CD4-positive, CD25-positive, alpha-beta regulatory T cell (primary cell): ENCODE measurements around the gene NR5A2. TPM values are rescaled to one million over a fixed set of nuclear protein-coding genes. Genes with fewer than 3 reads are reported as not detected.

Source experiments
- ATAC-seq, 2 donors: fragments of 150-1000 bp; cut with Tn5 transposase; one replicate each; pipeline ENCODE4 v1.10.0; 2021; ENCODE audit warnings: low read depth in 2 of 2, moderate number of reproducible peaks in 2 of 2, moderate library complexity in 1 of 2
- DNase-seq, 3 donors: peaks; one replicate each; pipeline versions ENCODE4 v3.0.0 to v3.0.0-alpha.2; 2012 to 2022; ENCODE audit warnings: mixed read lengths in 1 of 3
- H3K27ac ChIP-seq: one replicate; pipeline ENCODE4 v1.7.0; 2013; ENCODE audit warnings: mild to moderate bottlenecking, low read length; ENCODE audit not compliant: insufficient read depth, poor library complexity, severe bottlenecking
- H3K27me3 ChIP-seq: one replicate; pipeline ENCODE4 v1.7.0; 2013; ENCODE audit warnings: low read length; ENCODE audit not compliant: control insufficient read depth, insufficient read depth
- H3K36me3 ChIP-seq: one replicate; pipeline ENCODE4 v1.7.0; 2013; ENCODE audit warnings: mild to moderate bottlenecking, low read length, moderate library complexity; ENCODE audit not compliant: control insufficient read depth, insufficient read depth
- H3K4me1 ChIP-seq: 2 replicates; pipeline ENCODE4 v1.7.0; 2013; ENCODE audit warnings: mild to moderate bottlenecking, low read length; ENCODE audit not compliant: insufficient read depth, control insufficient read depth, poor library complexity, severe bottlenecking
- H3K4me3 ChIP-seq: one replicate; pipeline ENCODE4 v1.7.0; 2013; ENCODE audit warnings: low read depth, mild to moderate bottlenecking, low read length, moderate library complexity
- H3K9me3 ChIP-seq, 2 experiments: 1 replicate in 1 of 2; 2 replicates in 1 of 2; pipeline ENCODE4 v1.7.0; 2013; ENCODE audit warnings: low read length in 2 of 2, mild to moderate bottlenecking in 1 of 2, moderate library complexity in 1 of 2; ENCODE audit not compliant: control insufficient read depth in 2 of 2
- H3K27ac Mint-ChIP-seq, 3 donors: one replicate each; pipeline ENCODE4 v1.8.0; 2020 to 2022; ENCODE audit warnings: mild to moderate bottlenecking in 3 of 3, mixed read lengths in 3 of 3, moderate library complexity in 2 of 3
- H3K27me3 Mint-ChIP-seq: one replicate; pipeline ENCODE4 v1.8.0; 2022; ENCODE audit warnings: mild to moderate bottlenecking, mixed read lengths
- H3K36me3 Mint-ChIP-seq: one replicate; pipeline ENCODE4 v1.8.0; 2020; ENCODE audit warnings: mixed read lengths
- H3K4me1 Mint-ChIP-seq, 4 donors: one replicate each; pipeline ENCODE4 v1.8.0; 2020 to 2022; ENCODE audit warnings: mixed read lengths in 4 of 4, mild to moderate bottlenecking in 1 of 4
- H3K4me3 Mint-ChIP-seq, 4 donors: one replicate each; pipeline ENCODE4 v1.8.0; 2020 to 2022; ENCODE audit warnings: mild to moderate bottlenecking in 4 of 4, mixed read lengths in 4 of 4, moderate library complexity in 3 of 4
- H3K9me3 Mint-ChIP-seq, 7 donors: one replicate each; pipeline ENCODE4 v1.8.0; 2020 to 2022; ENCODE audit warnings: mixed read lengths in 7 of 7, mild to moderate bottlenecking in 3 of 7, moderate library complexity in 2 of 7
- polyA plus RNA-seq, 4 donors: library from polyadenylated mRNA; unstranded; fragments of 300-500 nt; fragmentation: Illumina TruSeq; gene quantifications; one replicate each; pipeline ENCODE4 v1.2.3, GENCODE V29; 2021
- total RNA-seq: library from RNA; stranded (reverse); gene quantifications from one replicate; pipeline ENCODE4 v1.2.3, GENCODE V29; 2022

NR5A2 gene
- total and polyA plus RNA-seq, 5 donors from 2014 or later, result not detected

- Histone ChIP-seq H3K27me3 (peaks cover 51% of the 10 kb centered on the region), H3K4me1 (peaks cover 36% of the 10 kb centered on the region), H3K36me3 (no peaks in the 10 kb centered on the region), H3K9me3 (no peaks in the 10 kb centered on the region), H3K4me3 (no peak overlapping the region), H3K27ac (no peak overlapping the region)
- Mint-ChIP-seq H3K9me3 (peaks cover 0 to 3% (median 0%) of the 10 kb centered on the region in 7 donors), H3K4me3 (peak overlapping the region in 2 of 4 donors; percentile 10 to 29), H3K27me3 (peaks cover 84% of the 10 kb centered on the region), H3K36me3 (no peaks in the 10 kb centered on the region), H3K27ac (no peak overlapping the region), H3K4me1 (peaks cover 9 to 45% (median 21%) of the 10 kb centered on the region in 4 donors)
- DNase-seq (no peak), ATAC-seq (no peak)
Measured at GRCh38 chr1:200041337-200042118, 14.0 kb downstream of the NR5A2 start.

DNA sequence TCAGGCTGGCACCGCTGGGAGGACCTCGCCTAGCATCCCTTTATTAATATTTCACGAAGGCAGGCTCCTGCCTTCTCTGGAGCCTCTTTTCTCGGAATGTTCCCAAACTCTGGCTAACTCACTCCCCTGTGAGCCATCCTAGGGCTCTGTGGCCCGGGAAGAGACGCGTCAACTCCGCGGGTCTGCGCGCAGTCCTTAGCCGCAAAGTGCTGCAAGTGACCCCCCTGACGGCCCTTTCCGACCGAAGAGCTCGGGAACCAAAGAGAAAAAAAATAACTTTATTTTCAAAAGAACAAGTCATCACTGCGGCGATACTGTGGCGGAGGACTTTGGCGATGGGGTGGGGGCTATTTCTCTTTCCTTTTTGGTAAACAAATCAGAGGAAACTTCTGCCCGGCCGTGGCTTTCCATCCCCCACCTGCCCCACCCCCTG, 14.6 kb downstream of the NR5A2 start:
- ATAC-seq, result no peak
- peaks cover 7 to 44% (median 21%) of the 10 kb centered on the region in 4 donors for H3K4me1 Mint-ChIP-seq
- peaks cover 80% of the 10 kb centered on the region for H3K27me3 Mint-ChIP-seq
- Histone ChIP-seq H3K9me3 (no peaks in the 10 kb centered on the region), H3K36me3 (no peaks in the 10 kb centered on the region), H3K27me3 (peaks cover 48% of the 10 kb centered on the region), H3K4me1 (peaks cover 36% of the 10 kb centered on the region), H3K4me3 (no peak overlapping the region), H3K27ac (no peak overlapping the region)
- no peaks in the 10 kb centered on the region for H3K36me3 Mint-ChIP-seq
- no peak for DNase-seq
- no peak overlapping the region for H3K27ac Mint-ChIP-seq
- peaks cover 0 to 3% (median 0%) of the 10 kb centered on the region in 7 donors for H3K9me3 Mint-ChIP-seq
- peak overlapping the region in 3 of 4 donors; percentile 10 to 52 (median 33) for H3K4me3 Mint-ChIP-seq

DNA sequence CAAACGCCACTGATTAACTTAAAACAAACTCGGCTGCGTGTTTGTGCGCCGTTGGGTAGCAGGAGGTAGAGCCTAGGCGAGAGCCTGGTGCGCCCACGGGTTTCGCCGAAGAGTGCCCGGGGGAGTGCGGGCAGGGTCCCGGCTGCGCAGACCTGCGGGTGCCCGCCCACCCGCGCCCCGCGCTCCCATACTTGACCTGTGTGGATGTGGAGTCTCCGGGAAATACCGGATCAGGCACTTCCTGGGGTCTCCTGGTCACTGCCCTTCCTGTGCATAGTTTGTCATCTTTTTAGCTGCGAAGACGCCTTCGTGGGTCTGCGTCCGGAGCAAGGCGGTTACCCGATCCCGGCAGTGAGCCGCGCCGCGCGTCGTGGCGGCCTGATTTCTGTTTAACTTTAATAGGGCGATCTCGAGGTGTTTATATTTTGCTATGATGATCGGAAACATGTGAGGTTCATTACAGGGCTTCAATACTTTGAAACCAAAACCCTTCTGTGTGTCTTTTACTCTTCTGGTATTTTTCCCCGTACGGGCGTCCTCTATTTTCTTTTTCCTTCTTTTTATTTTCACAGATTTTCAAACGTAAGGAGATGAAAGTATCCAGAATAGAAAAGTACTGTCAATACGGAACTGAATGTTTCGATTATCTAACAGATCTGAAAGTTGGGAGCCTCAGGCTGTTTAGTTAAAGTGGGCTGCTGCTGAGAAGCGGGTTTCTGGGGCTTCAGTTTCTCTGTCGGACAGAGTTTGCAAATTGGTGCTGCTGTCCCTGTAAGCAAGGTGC, 15.2 kb downstream of the NR5A2 start:
- H3K36me3 ChIP-seq, result no peaks in the 10 kb centered on the region
- H3K27ac ChIP-seq, result no peak overlapping the region
- H3K4me1 Mint-ChIP-seq, result peaks cover 7 to 44% (median 16%) of the 10 kb centered on the region in 4 donors
- H3K36me3 Mint-ChIP-seq, result no peaks in the 10 kb centered on the region
- peaks cover 45% of the 10 kb centered on the region for H3K27me3 ChIP-seq
- peaks cover 36% of the 10 kb centered on the region for H3K4me1 ChIP-seq
- peak overlapping the region; percentile 9 for H3K4me3 ChIP-seq
- DNase-seq, result peak in 1 of 3 donors; percentile 27
- no peaks in the 10 kb centered on the region for H3K9me3 ChIP-seq
- H3K27ac Mint-ChIP-seq, result peak overlapping the region in 1 of 3 donors; percentile 85
- ATAC-seq, result no peak
- peaks cover 0 to 3% (median 0%) of the 10 kb centered on the region in 7 donors for H3K9me3 Mint-ChIP-seq
- peak overlapping the region in 2 of 4 donors; percentile 56 to 79 for H3K4me3 Mint-ChIP-seq
- peaks cover 74% of the 10 kb centered on the region for H3K27me3 Mint-ChIP-seq

DNA sequence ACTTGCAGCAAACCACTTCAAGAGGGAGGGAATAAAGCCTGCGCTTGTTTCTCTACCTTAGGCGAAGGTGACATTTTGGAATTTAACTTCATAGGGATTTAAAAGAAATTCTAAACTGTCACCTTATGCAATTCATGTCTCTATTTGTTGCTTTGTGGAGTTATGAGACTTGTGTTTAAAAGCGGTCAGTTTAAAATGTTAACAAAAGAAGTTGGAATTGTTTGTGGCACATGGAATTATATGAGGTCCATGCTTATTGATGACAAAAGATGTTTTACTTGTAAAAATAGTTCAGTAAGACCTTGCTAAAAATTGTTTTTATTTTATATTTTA, 15.8 kb downstream of the NR5A2 start:
- H3K27ac Mint-ChIP-seq, result no peak overlapping the region

GRCh38 chr1:200046115-200046514, 18.6 kb downstream of the NR5A2 start:
- Histone ChIP-seq H3K4me1 (peaks cover 14% of the 10 kb centered on the region), H3K4me3 (no peak overlapping the region), H3K27me3 (peaks cover 39% of the 10 kb centered on the region), H3K9me3 (no peaks in the 10 kb centered on the region), H3K36me3 (no peaks in the 10 kb centered on the region), H3K27ac (no peak overlapping the region)
- no peak overlapping the region for H3K4me3 Mint-ChIP-seq
- peaks cover 0 to 3% (median 0%) of the 10 kb centered on the region in 7 donors for H3K9me3 Mint-ChIP-seq
- no peak overlapping the region for H3K27ac Mint-ChIP-seq
- H3K36me3 Mint-ChIP-seq, result no peaks in the 10 kb centered on the region
- no peak for DNase-seq
- H3K4me1 Mint-ChIP-seq, result peaks cover 5 to 21% (median 7%) of the 10 kb centered on the region in 4 donors
- peaks cover 68% of the 10 kb centered on the region for H3K27me3 Mint-ChIP-seq
- ATAC-seq, result no peak

More for the DNA sequence above, 15.8 kb downstream of the NR5A2 start:
- ATAC-seq, result no peak
- H3K36me3 Mint-ChIP-seq, result no peaks in the 10 kb centered on the region
- Histone ChIP-seq H3K27me3 (peaks cover 42% of the 10 kb centered on the region), H3K36me3 (no peaks in the 10 kb centered on the region), H3K9me3 (no peaks in the 10 kb centered on the region), H3K4me3 (peak overlapping the region; percentile 9), H3K27ac (no peak overlapping the region), H3K4me1 (peaks cover 36% of the 10 kb centered on the region)
- H3K27me3 Mint-ChIP-seq, result peaks cover 73% of the 10 kb centered on the region
- H3K4me3 Mint-ChIP-seq, result peak overlapping the region in 2 of 4 donors; percentile 56 to 79
- H3K4me1 Mint-ChIP-seq, result peaks cover 7 to 38% (median 13%) of the 10 kb centered on the region in 4 donors
- DNase-seq, result no peak
- peaks cover 0 to 3% (median 0%) of the 10 kb centered on the region in 7 donors for H3K9me3 Mint-ChIP-seq

DNA sequence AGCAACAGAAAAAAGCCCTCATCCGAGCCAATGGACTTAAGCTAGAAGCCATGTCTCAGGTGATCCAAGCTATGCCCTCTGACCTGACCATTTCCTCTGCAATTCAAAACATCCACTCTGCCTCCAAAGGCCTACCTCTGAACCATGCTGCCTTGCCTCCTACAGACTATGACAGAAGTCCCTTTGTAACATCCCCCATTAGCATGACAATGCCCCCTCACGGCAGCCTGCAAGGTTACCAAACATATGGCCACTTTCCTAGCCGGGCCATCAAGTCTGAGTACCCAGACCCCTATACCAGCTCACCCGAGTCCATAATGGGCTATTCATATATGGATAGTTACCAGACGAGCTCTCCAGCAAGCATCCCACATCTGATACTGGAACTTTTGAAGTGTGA, 20.7 kb downstream of the NR5A2 start:
- Mint-ChIP-seq H3K36me3 (no peaks in the 10 kb centered on the region), H3K27ac (no peak overlapping the region), H3K27me3 (peaks cover 58% of the 10 kb centered on the region), H3K4me3 (no peak overlapping the region), H3K4me1 (peaks cover 0 to 4% (median 0%) of the 10 kb centered on the region in 4 donors), H3K9me3 (peaks cover 0 to 3% (median 0%) of the 10 kb centered on the region in 7 donors)
- Histone ChIP-seq H3K9me3 (no peaks in the 10 kb centered on the region), H3K27me3 (peaks cover 30% of the 10 kb centered on the region), H3K36me3 (no peaks in the 10 kb centered on the region), H3K4me1 (peaks cover under 1% of the 10 kb centered on the region), H3K4me3 (no peak overlapping the region), H3K27ac (no peak overlapping the region)
- ATAC-seq, result no peak
- no peak for DNase-seq

- Histone ChIP-seq H3K36me3 (no peaks in the 10 kb centered on the region), H3K4me3 (no peak overlapping the region), H3K27ac (no peak overlapping the region), H3K27me3 (peaks cover 17% of the 10 kb centered on the region), H3K4me1 (no peaks in the 10 kb centered on the region), H3K9me3 (no peaks in the 10 kb centered on the region)
- Mint-ChIP-seq H3K4me1 (no peaks in the 10 kb centered on the region), H3K27me3 (peaks cover 65% of the 10 kb centered on the region), H3K36me3 (no peaks in the 10 kb centered on the region), H3K4me3 (no peak overlapping the region), H3K27ac (no peak overlapping the region), H3K9me3 (peaks cover 0 to 3% (median 0%) of the 10 kb centered on the region in 7 donors)
- DNase-seq (no peak), ATAC-seq (no peak)
Measured at GRCh38 chr1:200049810-200050209, 22.3 kb downstream of the NR5A2 start.
